Astrocyte (in vitro differentiated cells and primary cell): ENCODE measurements around the gene APOA4.

Experiments
- CTCF ChIP-seq: IDR thresholded peaks from 2 replicates; pipeline ENCODE4 v1.5.1; 2011; ENCODE audit warnings: low read depth, mild to moderate bottlenecking, inconsistent platforms, low read length, moderate library complexity; ENCODE audit not compliant: insufficient read depth
- EZH2 ChIP-seq: IDR thresholded peaks from 2 replicates; pipeline ENCODE4 v1.6.1; 2012; ENCODE audit warnings: mild to moderate bottlenecking, low read length, inconsistent platforms; ENCODE audit not compliant: insufficient read depth

GRCh38 chr11:116787786-116788486 lies 35.2 kb downstream of the APOA4 start, which contains the start of gene ZPR1:
- TF ChIP-seq CTCF (no peak), EZH2 (no peak)
